Hepatocyte (in vitro differentiated cells): ENCODE results near the gene DPYSL3. TPM values are rescaled to one million over a fixed set of nuclear protein-coding genes. Genes with fewer than 3 reads are reported as not detected.

Experiments
- DNase-seq: peaks from one replicate; pipeline ENCODE4 v3.0.0-alpha.2; 2016; ENCODE audit warnings: low spot score
- H2AFZ ChIP-seq: fragments of 200-600 bp; sonication (generic); 2 replicates; pipeline ENCODE4 v1.6.0; 2016; ENCODE audit warnings: antibody characterized with exemption, mild to moderate bottlenecking
- H3K27ac ChIP-seq: fragments of 200-600 bp; sonication (generic); 2 replicates; pipeline ENCODE4 v1.5.1; 2016; ENCODE audit warnings: mild to moderate bottlenecking
- H3K27me3 ChIP-seq: fragments of 200-600 bp; sonication (generic); 2 replicates; pipeline ENCODE4 v1.6.1; 2016
- H3K36me3 ChIP-seq: fragments of 200-600 bp; sonication (generic); replicated peaks from 2 replicates; pipeline ENCODE4 v1.5.1; 2016; ENCODE audit warnings: low read depth; ENCODE audit not compliant: insufficient read depth
- H3K4me1 ChIP-seq: fragments of 200-600 bp; sonication (generic); 2 replicates; pipeline ENCODE4 v1.5.1; 2016; ENCODE audit warnings: mild to moderate bottlenecking, moderate library complexity; ENCODE audit not compliant: insufficient read depth
- H3K4me2 ChIP-seq: fragments of 200-600 bp; sonication (generic); 2 replicates; pipeline ENCODE4 v1.6.0; 2016
- H3K4me3 ChIP-seq: fragments of 200-600 bp; sonication (generic); 2 replicates; pipeline ENCODE4 v1.5.1; 2016; ENCODE audit warnings: mild to moderate bottlenecking
- H3K79me2 ChIP-seq: fragments of 200-600 bp; sonication (generic); 2 replicates; pipeline ENCODE4 v1.6.0; 2017; ENCODE audit warnings: mild to moderate bottlenecking
- H3K9me2 ChIP-seq: fragments of 200-600 bp; sonication (generic); replicated peaks from 2 replicates; pipeline ENCODE4 v1.6.0; 2017; ENCODE audit warnings: mild to moderate bottlenecking; ENCODE audit not compliant: insufficient read depth
- H3K9me3 ChIP-seq: fragments of 200-600 bp; sonication (generic); 2 replicates; pipeline ENCODE4 v1.5.1; 2016; ENCODE audit warnings: low read depth, mild to moderate bottlenecking
- H4K20me1 ChIP-seq: fragments of 200-600 bp; sonication (generic); 2 replicates; pipeline ENCODE4 v1.6.0; 2016; ENCODE audit warnings: mild to moderate bottlenecking; ENCODE audit not compliant: insufficient read depth, poor library complexity, severe bottlenecking
- CTCF ChIP-seq: fragments of 200-600 bp; sonication (generic); IDR thresholded peaks from 2 replicates; pipeline ENCODE4 v1.5.1; 2016; ENCODE audit warnings: antibody characterized with exemption, mild to moderate bottlenecking; ENCODE audit not compliant: poor library complexity
- EZH2 ChIP-seq: fragments of 200-600 bp; sonication (generic); IDR thresholded peaks from 2 replicates; pipeline ENCODE4 v1.6.1; 2016; ENCODE audit warnings: antibody characterized with exemption, mild to moderate bottlenecking, borderline replicate concordance
- EZH2phosphoT487 ChIP-seq: fragments of 200-600 bp; sonication (generic); IDR thresholded peaks from one replicate; pipeline ENCODE4 v1.6.1; 2018; ENCODE audit warnings: antibody characterized with exemption, mild to moderate bottlenecking, low read depth, moderate library complexity; ENCODE audit not compliant: unreplicated experiment, severe bottlenecking
- WGBS: methylation state at CpG from one replicate; pipeline ENCODE4 v1.1.6; 2016; ENCODE audit warnings: low lambda C conversion rate; ENCODE audit errors: missing lambda C conversion rate; 5-methylcytosine and 5-hydroxymethylcytosine counted together
- polyA plus RNA-seq: library from polyadenylated mRNA; unstranded; fragments of >200 nt; fragmentation: Nextera tagmentation; extraction: Ambion mirVana; gene quantifications from 2 replicates; pipeline ENCODE4 v1.2.1, GENCODE V29; 2016
- total RNA-seq: library from RNA; depleted of rRNA; stranded (reverse); fragments of >200 nt; gene quantifications from 2 replicates; pipeline ENCODE4 v1.2.3, GENCODE V29; 2014

Gene DPYSL3
- total and polyA plus RNA-seq, 2 experiments from 2014 or later, result 35.7 to 78.0 TPM

GRCh38 chr5:147479444-147479843 is 30.4 kb downstream of the DPYSL3 start:
- no peak overlapping the region for H3K4me2 ChIP-seq

GRCh38 chr5:147474140-147474539 is 35.7 kb downstream of the DPYSL3 start:
- 92% methylated on average over 1 of the region's 1 CpG for WGBS
- Histone ChIP-seq H3K27ac (no peak overlapping the region), H3K4me3 (no peak overlapping the region), H3K4me2 (no peak overlapping the region), H2AFZ (no peak overlapping the region), H3K36me3 (no peaks in the 10 kb centered on the region), H3K9me2 (no peaks in the 10 kb centered on the region), H3K79me2 (no peaks in the 10 kb centered on the region), H3K4me1 (no peaks in the 10 kb centered on the region), H3K27me3 (no peaks in the 10 kb centered on the region), H3K9me3 (no peaks in the 10 kb centered on the region), H4K20me1 (no peaks in the 10 kb centered on the region)
- DNase-seq, result no peak
- no peak for TF ChIP-seq CTCF
- no peak for TF ChIP-seq EZH2
- no peak for TF ChIP-seq EZH2phosphoT487

More at GRCh38 chr5:147479444-147479843, 30.4 kb downstream of the DPYSL3 start:
- H3K79me2 ChIP-seq, result no peaks in the 10 kb centered on the region
- no peaks in the 10 kb centered on the region for H3K36me3 ChIP-seq
- no peak for TF ChIP-seq EZH2
- TF ChIP-seq CTCF, result no peak
- TF ChIP-seq EZH2phosphoT487, result no peak
- no peaks in the 10 kb centered on the region for H3K27me3 ChIP-seq
- no peaks in the 10 kb centered on the region for H3K9me2 ChIP-seq
- H4K20me1 ChIP-seq, result no peaks in the 10 kb centered on the region
- H3K9me3 ChIP-seq, result no peaks in the 10 kb centered on the region
- no peak overlapping the region for H2AFZ ChIP-seq
- H3K4me1 ChIP-seq, result no peaks in the 10 kb centered on the region
- DNase-seq, result no peak
- no peak overlapping the region for H3K4me3 ChIP-seq
- H3K27ac ChIP-seq, result no peak overlapping the region

- no peaks in the 10 kb centered on the region for H4K20me1 ChIP-seq
- TF ChIP-seq EZH2phosphoT487, result no peak
- TF ChIP-seq EZH2, result no peak
- TF ChIP-seq CTCF, result no peak
- no peak for DNase-seq
- H3K9me2 ChIP-seq, result no peaks in the 10 kb centered on the region
- no peaks in the 10 kb centered on the region for H3K27me3 ChIP-seq
- no peaks in the 10 kb centered on the region for H3K79me2 ChIP-seq
- no peaks in the 10 kb centered on the region for H3K36me3 ChIP-seq
- no peak overlapping the region for H3K4me3 ChIP-seq
- H3K4me1 ChIP-seq, result no peaks in the 10 kb centered on the region
- H3K4me2 ChIP-seq, result no peak overlapping the region
- no peak overlapping the region for H2AFZ ChIP-seq
- H3K9me3 ChIP-seq, result no peaks in the 10 kb centered on the region
- 56% methylated on average over 4 of the region's 4 CpGs for WGBS
- peak overlapping the region; percentile 6 for H3K27ac ChIP-seq
Observed at GRCh38 chr5:147472664-147473475, 37.0 kb downstream of the DPYSL3 start.
